Subcutaneous abdominal adipose tissue (tissue), 5 donors: ENCODE data around the gene SLC34A1.
A peak's percentile ranks its signal among the peaks of the same experiment; 100 is the strongest.
"Not testable (repeated sequence)": the region's sequence is repeated elsewhere in the genome, so short reads cannot be mapped to it uniquely, and the experiment has no call there.

Experiments used
- H3K27ac ChIP-seq: one replicate; pipeline ENCODE4 v1.7.0; 2013; ENCODE audit warnings: low read depth, mild to moderate bottlenecking, inconsistent platforms, low read length, moderate library complexity
- H3K27me3 ChIP-seq, 5 donors: one replicate each; pipeline ENCODE4 v1.7.0; 2013; ENCODE audit warnings: low read length in 5 of 5, inconsistent platforms in 1 of 5; ENCODE audit not compliant: control insufficient read depth in 5 of 5, insufficient read depth in 4 of 5
- H3K36me3 ChIP-seq, 5 donors: one replicate each; pipeline ENCODE4 v1.7.0; 2013; ENCODE audit warnings: low read length in 5 of 5; ENCODE audit not compliant: control insufficient read depth in 5 of 5, insufficient read depth in 5 of 5
- H3K4me1 ChIP-seq, 5 donors: one replicate each; pipeline ENCODE4 v1.7.0; 2013; ENCODE audit warnings: low read length in 5 of 5, mild to moderate bottlenecking in 3 of 5, moderate library complexity in 1 of 5; ENCODE audit not compliant: control insufficient read depth in 5 of 5, insufficient read depth in 5 of 5
- H3K4me3 ChIP-seq, 5 donors: one replicate each; pipeline ENCODE4 v1.7.0; 2013; ENCODE audit warnings: low read length in 5 of 5, low read depth in 1 of 5
- H3K9ac ChIP-seq, 5 donors: one replicate each; pipeline ENCODE4 v1.7.0; 2013; ENCODE audit warnings: low read length in 5 of 5, mild to moderate bottlenecking in 4 of 5, moderate library complexity in 3 of 5
- H3K9me3 ChIP-seq, 5 donors: one replicate each; pipeline ENCODE4 v1.7.0; 2013; ENCODE audit warnings: low read length in 5 of 5; ENCODE audit not compliant: control insufficient read depth in 5 of 5
- donor health status: healthy.
- donor health status: healthy.
- donor health status: healthy.
- donor health status: healthy.
- donor health status: healthy.

The SLC34A1 gene

GRCh38 chr5:177403792-177404640 lies 19.8 kb downstream of the SLC34A1 start:
- Histone ChIP-seq H3K36me3 (no peaks in the 10 kb centered on the region), H3K4me3 (peak overlapping the region in 4 of 5 donors; percentile 59 to 71 (median 66)), H3K27me3 (peaks cover 36 to 51% (median 42%) of the 10 kb centered on the region in 5 donors), H3K9ac (peak overlapping the region in 3 of 5 donors; percentile 23 to 71 (median 51)), H3K4me1 (peaks cover 0 to 48% (median 38%) of the 10 kb centered on the region in 5 donors), H3K27ac (no peak overlapping the region), H3K9me3 (no peaks in the 10 kb centered on the region)

DNA sequence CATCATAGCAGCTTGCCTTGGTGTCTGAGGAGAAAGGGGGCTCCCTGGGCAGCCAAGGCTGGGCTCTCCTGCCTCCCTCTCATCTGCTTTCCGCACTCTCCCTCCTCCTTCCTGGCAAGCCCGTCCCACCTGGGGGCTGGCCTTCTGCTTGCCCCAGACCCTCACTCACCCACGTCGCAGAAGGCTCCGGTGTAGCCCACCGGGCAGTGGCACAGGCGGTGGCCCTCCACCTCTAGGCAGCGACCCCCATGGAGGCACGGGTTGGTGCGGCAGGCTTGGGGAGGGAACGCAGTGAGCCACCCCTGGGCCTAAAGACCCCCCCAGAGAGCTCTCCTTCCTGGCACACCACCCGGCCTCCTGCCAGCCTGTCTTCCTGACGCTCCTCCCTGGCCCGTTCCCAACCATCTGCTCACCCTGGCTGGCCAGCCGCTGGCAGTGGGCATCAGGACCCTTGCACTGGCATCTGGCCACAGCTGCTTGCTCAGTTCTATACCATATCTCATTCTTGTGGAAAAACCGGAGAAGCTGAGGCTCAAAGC lies 20.5 kb downstream of the SLC34A1 start:
- H3K27ac ChIP-seq = no peak overlapping the region
- H3K27me3 ChIP-seq = peaks cover 31 to 45% (median 37%) of the 10 kb centered on the region in 5 donors
- peak overlapping the region in 2 of 5 donors; percentile 51 to 71 for H3K9ac ChIP-seq
- peak overlapping the region in 3 of 5 donors; percentile 62 to 71 (median 69) for H3K4me3 ChIP-seq
- no peaks in the 10 kb centered on the region for H3K9me3 ChIP-seq
- H3K36me3 ChIP-seq = no peaks in the 10 kb centered on the region
- H3K4me1 ChIP-seq = peaks cover 0 to 48% (median 37%) of the 10 kb centered on the region in 5 donors

DNA sequence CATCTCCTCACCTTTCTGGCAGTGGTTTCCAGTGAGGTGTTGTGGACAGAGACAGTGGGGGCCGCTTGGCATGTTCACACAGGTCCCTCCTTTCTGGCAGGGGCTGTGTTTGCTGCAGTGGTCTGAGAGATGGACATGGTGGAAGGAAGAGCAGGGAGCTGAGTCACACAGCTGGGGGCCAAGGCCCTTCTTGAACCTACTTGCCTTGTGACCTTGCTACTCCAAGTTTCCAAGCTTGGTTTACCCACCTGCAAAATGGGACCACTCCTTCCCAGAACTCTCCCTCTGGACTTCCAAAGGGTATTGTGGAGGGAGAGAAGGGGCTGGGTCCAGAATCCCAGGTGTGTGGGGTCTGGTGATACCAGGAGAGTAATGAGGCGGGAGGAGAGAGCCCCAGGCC lies 21.1 kb downstream of the SLC34A1 start:
- H3K4me3 ChIP-seq = no peak overlapping the region
- no peaks in the 10 kb centered on the region for H3K9me3 ChIP-seq
- peaks cover 0 to 42% (median 31%) of the 10 kb centered on the region in 5 donors for H3K4me1 ChIP-seq
- H3K9ac ChIP-seq = no peak overlapping the region
- H3K36me3 ChIP-seq = no peaks in the 10 kb centered on the region
- peaks cover 24 to 39% (median 31%) of the 10 kb centered on the region in 5 donors for H3K27me3 ChIP-seq
- no peak overlapping the region for H3K27ac ChIP-seq

GRCh38 chr5:177405805-177406204 lies 21.6 kb downstream of the SLC34A1 start:
- H3K4me1 ChIP-seq = peaks cover 0 to 39% (median 28%) of the 10 kb centered on the region in 5 donors
- no peaks in the 10 kb centered on the region for H3K36me3 ChIP-seq
- no peak overlapping the region for H3K27ac ChIP-seq
- H3K9me3 ChIP-seq = no peaks in the 10 kb centered on the region
- peaks cover 21 to 34% (median 26%) of the 10 kb centered on the region in 5 donors for H3K27me3 ChIP-seq
- H3K9ac ChIP-seq = no peak overlapping the region
- H3K4me3 ChIP-seq = no peak overlapping the region

DNA sequence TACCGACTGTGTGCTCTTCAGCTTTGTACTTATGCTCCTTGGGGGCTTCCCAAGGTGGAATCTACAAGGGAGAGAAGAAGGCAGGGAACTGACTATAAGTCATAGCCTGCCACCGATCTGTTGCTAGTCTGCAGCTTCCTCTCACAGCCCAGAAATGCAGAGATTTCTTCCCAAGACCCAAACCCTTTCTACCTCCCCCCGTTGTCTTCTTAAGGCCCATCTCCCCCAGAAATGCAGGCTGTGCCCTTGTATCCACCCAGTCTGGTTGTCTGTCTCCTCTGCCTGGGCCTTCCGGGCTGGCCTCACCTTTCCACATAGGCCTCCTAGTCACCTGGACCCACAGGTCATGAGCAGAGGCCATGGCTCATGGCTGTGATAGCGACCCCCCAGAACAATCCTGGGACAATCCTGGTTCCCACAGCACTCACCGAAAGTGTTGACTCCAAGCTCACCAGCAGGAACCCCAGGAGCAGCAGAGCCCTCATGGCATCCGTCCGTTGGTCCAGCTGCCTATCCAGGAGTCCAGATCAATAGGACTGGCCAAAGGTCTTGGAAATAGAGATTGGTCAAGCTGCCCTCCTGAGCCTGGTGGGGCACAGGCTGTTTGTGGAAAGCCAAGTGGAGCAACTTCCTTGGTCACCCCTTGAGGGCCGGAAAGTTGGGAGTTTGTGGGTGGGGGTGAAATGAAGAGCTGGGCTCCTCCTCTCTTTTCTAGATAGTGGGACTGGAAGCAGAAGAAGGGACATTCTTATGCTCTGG lies 25.0 kb downstream of the SLC34A1 start, which contains the start of gene F12:
TSS of gene F12 (minus strand) at position 522 of the 759 bp plus-strand sequence. CDS start at position 485, 37 bp downstream.
- Histone ChIP-seq H3K4me3 (no peak within 1 kb of the TSS), H3K27me3 (peaks cover 0 to 4% (median 0%) of the 10 kb centered on the region in 5 donors), H3K4me1 (peaks cover 0 to 17% (median 8%) of the 10 kb centered on the region in 5 donors), H3K27ac (no peak within 1 kb of the TSS), H3K9me3 (no peaks in the 10 kb centered on the region), H3K36me3 (no peaks in the 10 kb centered on the region), H3K9ac (no peak within 1 kb of the TSS)

DNA sequence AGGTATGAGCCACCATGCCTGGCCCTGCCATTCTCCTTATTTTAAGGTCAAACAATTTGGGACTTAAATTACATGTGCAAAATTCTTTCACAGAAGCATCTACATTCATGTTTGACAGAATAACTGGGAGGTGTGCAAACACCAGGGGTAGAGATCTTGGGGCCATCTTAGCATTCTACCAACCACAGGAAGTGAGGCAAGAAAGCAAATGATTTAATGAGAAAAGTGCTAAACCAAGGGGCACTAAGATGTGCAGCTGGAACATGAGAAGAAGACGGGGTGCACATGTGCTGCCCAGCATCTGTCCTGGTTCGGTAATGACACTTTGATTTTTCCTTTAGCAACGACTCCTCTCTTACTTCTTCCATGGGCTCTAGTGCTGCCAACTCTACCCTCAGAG lies 26.3 kb downstream of the SLC34A1 start:
- Histone ChIP-seq H3K4me3 (no peak overlapping the region), H3K4me1 (peaks cover 0 to 4% (median 0%) of the 10 kb centered on the region in 5 donors), H3K9ac (no peak overlapping the region), H3K27me3 (peaks cover 0 to under 1% (median 0%) of the 10 kb centered on the region in 5 donors), H3K36me3 (no peaks in the 10 kb centered on the region), H3K27ac (no peak overlapping the region), H3K9me3 (no peaks in the 10 kb centered on the region)

DNA sequence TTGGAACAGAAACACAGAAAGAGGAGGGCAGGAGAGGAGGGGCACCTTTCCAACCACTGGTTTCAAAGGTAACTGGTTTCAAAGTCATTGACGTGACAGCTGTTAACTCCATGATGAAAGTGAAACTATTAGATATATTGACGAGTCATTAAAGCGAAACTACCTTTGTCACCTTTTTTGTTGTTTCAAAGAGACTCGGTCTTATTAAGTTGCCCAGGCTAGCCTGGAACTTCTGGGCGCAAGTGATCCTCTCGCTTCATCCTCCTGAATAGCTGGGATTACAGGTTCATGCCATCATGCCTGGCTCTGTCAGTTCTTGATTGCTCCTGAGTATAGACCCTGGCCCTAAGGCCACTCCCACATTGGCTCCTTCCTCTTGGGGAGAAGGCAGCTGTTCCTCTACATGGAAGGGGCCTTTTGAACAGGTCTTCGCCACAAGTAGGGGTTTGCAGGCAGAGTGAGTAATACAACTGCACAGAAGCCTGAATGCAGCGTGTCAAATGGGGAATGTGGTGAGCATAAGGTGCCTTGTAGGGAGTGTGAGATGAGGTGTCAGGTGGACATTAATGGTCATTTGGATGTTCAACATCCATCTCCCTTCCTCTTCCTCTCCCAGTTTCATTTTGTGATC lies 28.5 kb downstream of the SLC34A1 start:
- no peak overlapping the region for H3K27ac ChIP-seq
- H3K4me3 ChIP-seq = no peak overlapping the region
- no peaks in the 10 kb centered on the region for H3K36me3 ChIP-seq
- no peaks in the 10 kb centered on the region for H3K9me3 ChIP-seq
- H3K9ac ChIP-seq = no peak overlapping the region
- peaks cover 2 to 9% (median 8%) of the 10 kb centered on the region in 5 donors for H3K4me1 ChIP-seq
- no peaks in the 10 kb centered on the region for H3K27me3 ChIP-seq

DNA sequence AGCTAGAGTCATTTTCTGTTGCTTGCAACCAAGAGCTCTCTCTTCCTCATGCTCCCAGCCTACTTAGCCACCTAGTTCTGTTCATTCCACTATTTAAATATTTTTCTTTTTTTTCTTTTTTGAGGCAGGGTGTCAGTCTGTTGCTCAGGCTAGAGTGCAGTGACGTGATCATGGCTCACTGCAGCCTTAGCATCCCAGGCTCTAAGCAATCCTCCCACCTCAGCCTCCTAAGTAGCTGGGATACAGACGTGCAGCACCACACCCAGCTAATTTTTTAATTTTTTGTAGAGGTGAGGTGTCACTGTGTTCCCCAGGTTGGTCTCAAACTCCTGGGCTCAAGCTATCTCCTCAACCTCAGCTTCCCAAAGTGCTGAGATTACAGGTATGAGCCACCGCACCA lies 30.2 kb downstream of the SLC34A1 start:
- no peak overlapping the region for H3K27ac ChIP-seq
- no peaks in the 10 kb centered on the region for H3K36me3 ChIP-seq
- H3K4me1 ChIP-seq = peaks cover 2 to 9% (median 8%) of the 10 kb centered on the region in 5 donors
- no peak overlapping the region for H3K9ac ChIP-seq
- H3K27me3 ChIP-seq = no peaks in the 10 kb centered on the region
- no peak overlapping the region for H3K4me3 ChIP-seq
- no peaks in the 10 kb centered on the region for H3K9me3 ChIP-seq

DNA sequence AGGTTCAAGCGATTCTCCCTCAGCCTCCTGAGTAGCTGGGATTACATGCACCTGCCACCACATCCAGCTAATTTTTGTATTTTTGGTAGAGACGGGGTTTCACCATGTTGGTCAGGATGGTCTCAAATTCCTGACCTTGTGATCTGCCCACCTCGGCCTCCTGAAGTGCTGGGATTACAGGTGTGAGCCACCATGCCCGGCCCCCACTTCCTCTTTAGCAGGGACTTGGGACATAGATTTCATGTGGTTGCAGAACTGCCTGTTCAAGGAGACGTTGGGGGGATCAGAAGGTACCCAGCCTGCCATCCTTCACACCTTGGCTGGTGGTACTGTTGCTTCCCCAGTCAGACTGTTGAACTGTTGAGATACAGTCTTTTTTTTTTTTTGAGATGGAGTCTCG lies 32.8 kb downstream of the SLC34A1 start:
- H3K4me1 ChIP-seq, H3K9me3 ChIP-seq, H3K27me3 ChIP-seq, H3K27ac ChIP-seq, H3K36me3 ChIP-seq, H3K4me3 ChIP-seq, H3K9ac ChIP-seq: not testable (repeated sequence)
